MM.1S (cell line): Measurements from ENCODE around the gene MAML3.

ENCODE experiments used
- CTCF ChIP-seq: fragments of 300-600 bp; sonication (generic); IDR thresholded peaks from 2 replicates; pipeline ENCODE4 v1.5.1; 2016; ENCODE audit warnings: antibody characterized with exemption, low read length, mixed read lengths
- EZH2phosphoT487 ChIP-seq: fragments of 300-600 bp; sonication (generic); IDR thresholded peaks from 2 replicates; pipeline ENCODE4 v1.6.1; 2018; ENCODE audit warnings: antibody characterized with exemption, low read length

GRCh38 chr4:139759097-139759496 is 394.9 kb downstream of the MAML3 start:
- TF ChIP-seq EZH2phosphoT487, result no peak
- TF ChIP-seq CTCF, result no peak
